Astrocyte (in vitro differentiated cells and primary cell): ENCODE data around the gene RBPMS2. TPM values are rescaled to one million over a fixed set of nuclear protein-coding genes. Genes with fewer than 3 reads are reported as not detected.

Experiments used
- DNase-seq: peaks from one replicate; pipeline ENCODE4 v3.0.0-alpha.2; 2010; ENCODE audit warnings: low read depth
- FAIRE-seq: peaks from 2 replicates; lab custom pipeline; 2011; peaks lifted over from hg19 to GRCh38; lab: Jason Lieb, UNC
- H2AFZ ChIP-seq: 2 replicates; pipeline ENCODE4 v1.6.0; 2012; ENCODE audit warnings: low read depth, low read length, inconsistent platforms
- H3K27ac ChIP-seq: 2 replicates; pipeline ENCODE4 v1.5.1; 2011; ENCODE audit warnings: low read depth, low read length, inconsistent platforms
- H3K27me3 ChIP-seq: 2 replicates; pipeline ENCODE4 v1.6.0; 2011; ENCODE audit warnings: low read length, inconsistent platforms; ENCODE audit not compliant: insufficient read depth
- H3K36me3 ChIP-seq: 2 replicates; pipeline ENCODE4 v1.5.1; 2011; ENCODE audit warnings: low read length, inconsistent platforms; ENCODE audit not compliant: insufficient read depth
- H3K4me1 ChIP-seq: 2 replicates; pipeline ENCODE4 v1.5.1; 2011; ENCODE audit warnings: low read length, inconsistent platforms; ENCODE audit not compliant: insufficient read depth
- H3K4me2 ChIP-seq: 2 replicates; pipeline ENCODE4 v1.6.0; 2012; ENCODE audit warnings: low read length, inconsistent platforms
- H3K4me3 ChIP-seq: 2 replicates; pipeline ENCODE4 v1.5.1; 2011; ENCODE audit warnings: low read depth, mild to moderate bottlenecking, low read length, inconsistent platforms; ENCODE audit not compliant: insufficient read depth
- H3K79me2 ChIP-seq: 2 replicates; pipeline ENCODE4 v1.6.0; 2012; ENCODE audit warnings: mild to moderate bottlenecking, low read length, inconsistent platforms; ENCODE audit not compliant: insufficient read depth
- H3K9ac ChIP-seq: 2 replicates; pipeline ENCODE4 v1.6.0; 2012; ENCODE audit warnings: mild to moderate bottlenecking, low read length, inconsistent platforms
- H3K9me3 ChIP-seq: 2 replicates; pipeline ENCODE4 v1.5.1; 2012; ENCODE audit warnings: low read depth, mild to moderate bottlenecking, low read length, inconsistent platforms; ENCODE audit not compliant: insufficient read depth
- H4K20me1 ChIP-seq: 2 replicates; pipeline ENCODE4 v1.6.0; 2012; ENCODE audit warnings: low read length, inconsistent platforms; ENCODE audit not compliant: insufficient read depth
- H3K27ac Mint-ChIP-seq: one replicate; pipeline ENCODE4 v1.8.0; 2021; ENCODE audit warnings: mild to moderate bottlenecking, mixed read lengths; ENCODE audit not compliant: unreplicated experiment
- H3K27me3 Mint-ChIP-seq: one replicate; pipeline ENCODE4 v1.8.0; 2021; ENCODE audit warnings: low read depth, mixed read lengths; ENCODE audit not compliant: unreplicated experiment
- H3K36me3 Mint-ChIP-seq: one replicate; pipeline ENCODE4 v1.8.0; 2021; ENCODE audit warnings: low read depth, mixed read lengths; ENCODE audit not compliant: unreplicated experiment
- H3K4me1 Mint-ChIP-seq: one replicate; pipeline ENCODE4 v1.8.0; 2021; ENCODE audit warnings: low read depth, mixed read lengths; ENCODE audit not compliant: unreplicated experiment
- H3K4me3 Mint-ChIP-seq: one replicate; pipeline ENCODE4 v1.8.0; 2021; ENCODE audit warnings: mild to moderate bottlenecking, moderate library complexity, mixed read lengths; ENCODE audit not compliant: unreplicated experiment
- H3K9me3 Mint-ChIP-seq: one replicate; pipeline ENCODE4 v1.8.0; 2021; ENCODE audit warnings: mild to moderate bottlenecking, mixed read lengths; ENCODE audit not compliant: unreplicated experiment
- CTCF ChIP-seq: IDR thresholded peaks from 2 replicates; pipeline ENCODE4 v1.5.1; 2011; ENCODE audit warnings: low read depth, mild to moderate bottlenecking, inconsistent platforms, low read length, moderate library complexity; ENCODE audit not compliant: insufficient read depth
- EZH2 ChIP-seq: IDR thresholded peaks from 2 replicates; pipeline ENCODE4 v1.6.1; 2012; ENCODE audit warnings: mild to moderate bottlenecking, low read length, inconsistent platforms; ENCODE audit not compliant: insufficient read depth
- microRNA-seq: library from miRNA; unstranded; fragments of <30 nt; microRNA quantifications from one replicate; pipeline ENCODE4 v1.2.0, GENCODE V29; 2020
- total RNA-seq: library from RNA; stranded (reverse); gene quantifications from 2 replicates; pipeline ENCODE4 v1.2.1, GENCODE V29; 2021

The RBPMS2 gene
- total RNA-seq, 1 donor from 2014 or later = 10.6 TPM

DNA sequence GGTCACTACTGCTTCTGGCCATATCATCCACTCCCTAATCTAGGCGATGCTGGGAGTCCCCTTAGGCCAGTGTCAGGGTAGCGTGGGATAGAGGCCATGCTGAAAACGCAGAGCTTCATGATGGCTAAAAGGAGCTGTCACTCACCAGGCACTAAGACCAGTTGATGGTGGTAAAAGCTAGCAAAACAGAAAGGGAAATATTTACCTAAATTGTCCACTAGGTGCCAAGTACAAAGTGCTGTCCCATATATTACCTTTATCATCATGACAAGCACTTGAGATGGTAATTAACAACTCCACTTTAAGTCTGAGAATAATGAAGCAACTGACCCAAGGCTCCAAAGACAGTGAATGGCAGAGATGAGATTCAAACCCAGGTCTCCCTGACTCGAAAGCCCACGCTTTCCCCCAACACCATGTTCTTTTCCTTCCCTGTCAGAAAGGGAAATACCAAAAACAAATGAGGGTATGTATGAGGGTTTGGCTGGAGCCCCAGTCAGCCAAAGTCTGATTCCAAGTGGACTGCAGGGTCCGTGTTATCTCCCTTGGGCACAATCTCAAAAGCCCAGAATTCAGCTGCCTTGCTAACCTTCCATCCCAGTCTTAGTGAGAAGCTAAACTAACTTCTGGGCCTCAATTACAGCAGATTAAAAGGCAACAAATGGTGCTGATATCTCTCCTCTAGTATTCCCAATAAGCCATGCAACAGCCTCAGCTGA lies 84.7 kb downstream of the RBPMS2 start:
- no peak overlapping the region for H3K9ac ChIP-seq
- Mint-ChIP-seq H3K4me1 (peaks cover 19% of the 10 kb centered on the region), H3K4me3 (no peak overlapping the region), H3K36me3 (peaks cover 17% of the 10 kb centered on the region), H3K27ac (no peak overlapping the region), H3K9me3 (no peaks in the 10 kb centered on the region), H3K27me3 (no peaks in the 10 kb centered on the region)
- H3K27me3 ChIP-seq = no peaks in the 10 kb centered on the region
- H3K79me2 ChIP-seq = peaks cover 33% of the 10 kb centered on the region
- no peaks in the 10 kb centered on the region for H3K9me3 ChIP-seq
- peaks cover 39% of the 10 kb centered on the region for H3K36me3 ChIP-seq
- TF ChIP-seq CTCF (peak; percentile 29), EZH2 (no peak)
- no peak overlapping the region for H3K27ac ChIP-seq
- DNase-seq (no peak), FAIRE-seq (no peak)
- H2AFZ ChIP-seq = no peak overlapping the region
- H3K4me1 ChIP-seq = peaks cover 9% of the 10 kb centered on the region
- H3K4me2 ChIP-seq = no peak overlapping the region
- no peak overlapping the region for H3K4me3 ChIP-seq
- H4K20me1 ChIP-seq = peaks cover 84% of the 10 kb centered on the region

GRCh38 chr15:64690008-64690407 lies 85.4 kb downstream of the RBPMS2 start:
- peaks cover 42% of the 10 kb centered on the region for H3K36me3 ChIP-seq
- peaks cover 19% of the 10 kb centered on the region for H3K4me1 Mint-ChIP-seq

More at GRCh38 chr15:64690008-64690407, 85.4 kb downstream of the RBPMS2 start:
- H3K27ac ChIP-seq = no peak overlapping the region
- H2AFZ ChIP-seq = no peak overlapping the region
- peaks cover 26% of the 10 kb centered on the region for H3K79me2 ChIP-seq
- DNase-seq = no peak
- H3K9me3 ChIP-seq = no peaks in the 10 kb centered on the region
- H3K4me3 Mint-ChIP-seq = no peak overlapping the region
- no peaks in the 10 kb centered on the region for H3K27me3 Mint-ChIP-seq
- no peak overlapping the region for H3K9ac ChIP-seq
- peaks cover 17% of the 10 kb centered on the region for H3K36me3 Mint-ChIP-seq
- no peak overlapping the region for H3K4me3 ChIP-seq
- H3K27me3 ChIP-seq = no peaks in the 10 kb centered on the region
- H3K4me1 ChIP-seq = peaks cover 9% of the 10 kb centered on the region
- H3K9me3 Mint-ChIP-seq = no peaks in the 10 kb centered on the region
- H3K4me2 ChIP-seq = no peak overlapping the region
- H3K27ac Mint-ChIP-seq = no peak overlapping the region
- FAIRE-seq = no peak
- H4K20me1 ChIP-seq = peaks cover 83% of the 10 kb centered on the region
- no peak for TF ChIP-seq EZH2
- no peak for TF ChIP-seq CTCF

Small RNA genes within 50 kb of the gene (microRNA-seq; reads per million reads assigned to microRNA genes)
- not detected for gene MIR1272

Other genes with a start within 250 kb of the RBPMS2 start
- gene PIF1, start 50.1 kb upstream of the RBPMS2 start, total RNA-seq = 0.48 and 1.7 TPM in 2 replicates
- gene PLEKHO2, start 66.3 kb upstream of the RBPMS2 start, total RNA-seq = 11.5 and 12.1 TPM in 2 replicates
- gene ANKDD1A, start 136.3 kb upstream of the RBPMS2 start, total RNA-seq = 1.1 and 1.6 TPM in 2 replicates
- 60.2 and 61.0 TPM in 2 replicates for gene SPG21, start 214.3 kb upstream of the RBPMS2 start, total RNA-seq